Measurements from ENCODE around the gene TPP2.

GRCh38 chr13:102670130-102670529 lies 73.3 kb downstream of the TPP2 start:
- TF ChIP-seq POLR2A (IDR thresholded peaks at IDR 0.05): no peak
- no peak for TF ChIP-seq CTCF (IDR thresholded peaks at IDR 0.05 in 8 of 11, conservative IDR thresholded peaks at IDR 0.05 in 3 of 11)
- TF ChIP-seq POLR2AphosphoS5 (IDR thresholded peaks at IDR 0.05): no peak
